ENCODE results near the gene OR52B6. TPM values are rescaled to one million over a fixed set of nuclear protein-coding genes. Genes with fewer than 3 reads are reported as not detected.

The OR52B6 gene
- total RNA-seq, 1 experiment from 2014 or later: not detected

DNA sequence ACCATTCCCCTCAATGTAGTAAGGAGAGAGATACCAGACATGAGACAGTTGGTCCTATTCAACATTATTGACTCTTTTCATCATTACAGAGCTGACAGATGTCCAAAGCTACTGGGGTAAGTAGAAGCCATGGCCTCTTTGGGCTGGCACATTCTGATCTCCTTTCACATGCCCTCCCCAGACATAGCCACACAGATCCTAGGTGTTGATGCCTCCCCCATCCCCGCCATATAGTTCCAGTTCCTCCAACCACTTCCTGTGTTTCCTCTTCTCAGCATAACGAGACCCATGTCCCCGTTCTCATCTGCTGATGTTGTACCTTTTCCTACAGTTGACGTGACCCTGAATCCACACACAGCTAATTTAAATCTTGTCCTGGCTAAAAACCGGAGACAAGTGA lies 29.8 kb downstream of the OR52B6 start:
- TF ChIP-seq CBFB (CRISPR knock-in tag; IDR thresholded peaks at IDR 0.05; ENCODE audit: low read depth): no peak
- TF ChIP-seq, protein P1, sequence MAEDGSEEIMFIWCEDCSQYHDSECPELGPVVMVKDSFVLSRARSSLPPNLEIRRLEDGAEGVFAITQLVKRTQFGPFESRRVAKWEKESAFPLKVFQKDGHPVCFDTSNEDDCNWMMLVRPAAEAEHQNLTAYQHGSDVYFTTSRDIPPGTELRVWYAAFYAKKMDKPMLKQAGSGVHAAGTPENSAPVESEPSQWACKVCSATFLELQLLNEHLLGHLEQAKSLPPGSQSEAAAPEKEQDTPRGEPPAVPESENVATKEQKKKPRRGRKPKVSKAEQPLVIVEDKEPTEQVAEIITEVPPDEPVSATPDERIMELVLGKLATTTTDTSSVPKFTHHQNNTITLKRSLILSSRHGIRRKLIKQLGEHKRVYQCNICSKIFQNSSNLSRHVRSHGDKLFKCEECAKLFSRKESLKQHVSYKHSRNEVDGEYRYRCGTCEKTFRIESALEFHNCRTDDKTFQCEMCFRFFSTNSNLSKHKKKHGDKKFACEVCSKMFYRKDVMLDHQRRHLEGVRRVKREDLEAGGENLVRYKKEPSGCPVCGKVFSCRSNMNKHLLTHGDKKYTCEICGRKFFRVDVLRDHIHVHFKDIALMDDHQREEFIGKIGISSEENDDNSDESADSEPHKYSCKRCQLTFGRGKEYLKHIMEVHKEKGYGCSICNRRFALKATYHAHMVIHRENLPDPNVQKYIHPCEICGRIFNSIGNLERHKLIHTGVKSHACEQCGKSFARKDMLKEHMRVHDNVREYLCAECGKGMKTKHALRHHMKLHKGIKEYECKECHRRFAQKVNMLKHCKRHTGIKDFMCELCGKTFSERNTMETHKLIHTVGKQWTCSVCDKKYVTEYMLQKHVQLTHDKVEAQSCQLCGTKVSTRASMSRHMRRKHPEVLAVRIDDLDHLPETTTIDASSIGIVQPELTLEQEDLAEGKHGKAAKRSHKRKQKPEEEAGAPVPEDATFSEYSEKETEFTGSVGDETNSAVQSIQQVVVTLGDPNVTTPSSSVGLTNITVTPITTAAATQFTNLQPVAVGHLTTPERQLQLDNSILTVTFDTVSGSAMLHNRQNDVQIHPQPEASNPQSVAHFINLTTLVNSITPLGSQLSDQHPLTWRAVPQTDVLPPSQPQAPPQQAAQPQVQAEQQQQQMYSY (CRISPR knock-in tag; IDR thresholded peaks at IDR 0.05): no peak
- TF ChIP-seq OVOL2 (CRISPR knock-in tag; IDR thresholded peaks at IDR 0.05; ENCODE audit: borderline replicate concordance): no peak
- TF ChIP-seq, protein P2, sequence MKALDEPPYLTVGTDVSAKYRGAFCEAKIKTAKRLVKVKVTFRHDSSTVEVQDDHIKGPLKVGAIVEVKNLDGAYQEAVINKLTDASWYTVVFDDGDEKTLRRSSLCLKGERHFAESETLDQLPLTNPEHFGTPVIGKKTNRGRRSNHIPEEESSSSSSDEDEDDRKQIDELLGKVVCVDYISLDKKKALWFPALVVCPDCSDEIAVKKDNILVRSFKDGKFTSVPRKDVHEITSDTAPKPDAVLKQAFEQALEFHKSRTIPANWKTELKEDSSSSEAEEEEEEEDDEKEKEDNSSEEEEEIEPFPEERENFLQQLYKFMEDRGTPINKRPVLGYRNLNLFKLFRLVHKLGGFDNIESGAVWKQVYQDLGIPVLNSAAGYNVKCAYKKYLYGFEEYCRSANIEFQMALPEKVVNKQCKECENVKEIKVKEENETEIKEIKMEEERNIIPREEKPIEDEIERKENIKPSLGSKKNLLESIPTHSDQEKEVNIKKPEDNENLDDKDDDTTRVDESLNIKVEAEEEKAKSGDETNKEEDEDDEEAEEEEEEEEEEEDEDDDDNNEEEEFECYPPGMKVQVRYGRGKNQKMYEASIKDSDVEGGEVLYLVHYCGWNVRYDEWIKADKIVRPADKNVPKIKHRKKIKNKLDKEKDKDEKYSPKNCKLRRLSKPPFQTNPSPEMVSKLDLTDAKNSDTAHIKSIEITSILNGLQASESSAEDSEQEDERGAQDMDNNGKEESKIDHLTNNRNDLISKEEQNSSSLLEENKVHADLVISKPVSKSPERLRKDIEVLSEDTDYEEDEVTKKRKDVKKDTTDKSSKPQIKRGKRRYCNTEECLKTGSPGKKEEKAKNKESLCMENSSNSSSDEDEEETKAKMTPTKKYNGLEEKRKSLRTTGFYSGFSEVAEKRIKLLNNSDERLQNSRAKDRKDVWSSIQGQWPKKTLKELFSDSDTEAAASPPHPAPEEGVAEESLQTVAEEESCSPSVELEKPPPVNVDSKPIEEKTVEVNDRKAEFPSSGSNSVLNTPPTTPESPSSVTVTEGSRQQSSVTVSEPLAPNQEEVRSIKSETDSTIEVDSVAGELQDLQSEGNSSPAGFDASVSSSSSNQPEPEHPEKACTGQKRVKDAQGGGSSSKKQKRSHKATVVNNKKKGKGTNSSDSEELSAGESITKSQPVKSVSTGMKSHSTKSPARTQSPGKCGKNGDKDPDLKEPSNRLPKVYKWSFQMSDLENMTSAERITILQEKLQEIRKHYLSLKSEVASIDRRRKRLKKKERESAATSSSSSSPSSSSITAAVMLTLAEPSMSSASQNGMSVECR (CRISPR knock-in tag; IDR thresholded peaks at IDR 0.05; ENCODE audit: borderline replicate concordance): no peak
- TF ChIP-seq, protein P3, sequence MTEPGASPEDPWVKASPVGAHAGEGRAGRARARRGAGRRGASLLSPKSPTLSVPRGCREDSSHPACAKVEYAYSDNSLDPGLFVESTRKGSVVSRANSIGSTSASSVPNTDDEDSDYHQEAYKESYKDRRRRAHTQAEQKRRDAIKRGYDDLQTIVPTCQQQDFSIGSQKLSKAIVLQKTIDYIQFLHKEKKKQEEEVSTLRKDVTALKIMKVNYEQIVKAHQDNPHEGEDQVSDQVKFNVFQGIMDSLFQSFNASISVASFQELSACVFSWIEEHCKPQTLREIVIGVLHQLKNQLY (CRISPR knock-in tag; IDR thresholded peaks at IDR 0.05): no peak
- no peak for TF ChIP-seq FOXK1 (CRISPR knock-in tag; IDR thresholded peaks at IDR 0.05)
- Mint-ChIP-seq H3K9me3 (no peaks in the 10 kb centered on the region), H3K27me3 (ENCODE audit: low read depth) (no peaks in the 10 kb centered on the region), H3K4me1 (no peaks in the 10 kb centered on the region), H3K4me3 (no peak overlapping the region), H3K36me3 (peaks cover 65% of the 10 kb centered on the region), H3K27ac (no peak overlapping the region)
- ChIA-PET POLR2A (no interaction called here), CTCF (no interaction called here)
- ATAC-seq (no peak), DNase-seq (ENCODE audit: low spot score) (no peak)

DNA sequence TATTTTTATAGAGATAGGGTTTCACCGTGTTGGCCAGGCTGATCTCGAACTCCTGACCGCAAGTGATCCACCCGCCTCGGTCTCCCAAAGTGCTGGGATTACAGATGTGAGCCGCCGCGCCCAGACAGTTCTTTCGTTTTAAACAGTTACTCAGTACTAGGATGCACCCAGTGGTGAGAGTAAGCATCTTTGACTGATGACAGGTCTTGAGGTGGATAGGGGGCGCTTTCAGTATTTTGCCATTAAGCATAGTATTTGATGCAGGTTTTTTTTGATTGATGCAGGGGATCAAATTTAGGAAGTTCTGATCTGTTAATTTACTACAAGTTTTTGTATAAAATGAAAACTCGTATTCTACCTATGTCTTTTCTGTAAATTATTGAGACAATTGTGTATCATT lies 30.9 kb downstream of the OR52B6 start:
- no peaks in the 10 kb centered on the region for H3K9me3 Mint-ChIP-seq
- DNase-seq (ENCODE audit: low spot score) (no peak), ATAC-seq (peak; percentile 87)
- ChIA-PET POLR2A (no interaction called here), CTCF (interaction anchor here (2.4 kb wide), 1 partner anchor 11 kb away, joined by 8 read pairs; no protein-coding TSS in a partner anchor)
- H3K4me1 Mint-ChIP-seq: no peaks in the 10 kb centered on the region
- no peak overlapping the region for H3K4me3 Mint-ChIP-seq
- no peaks in the 10 kb centered on the region for H3K27me3 Mint-ChIP-seq (ENCODE audit: low read depth)
- H3K36me3 Mint-ChIP-seq: peaks cover 53% of the 10 kb centered on the region
- TF ChIP-seq, protein P4, sequence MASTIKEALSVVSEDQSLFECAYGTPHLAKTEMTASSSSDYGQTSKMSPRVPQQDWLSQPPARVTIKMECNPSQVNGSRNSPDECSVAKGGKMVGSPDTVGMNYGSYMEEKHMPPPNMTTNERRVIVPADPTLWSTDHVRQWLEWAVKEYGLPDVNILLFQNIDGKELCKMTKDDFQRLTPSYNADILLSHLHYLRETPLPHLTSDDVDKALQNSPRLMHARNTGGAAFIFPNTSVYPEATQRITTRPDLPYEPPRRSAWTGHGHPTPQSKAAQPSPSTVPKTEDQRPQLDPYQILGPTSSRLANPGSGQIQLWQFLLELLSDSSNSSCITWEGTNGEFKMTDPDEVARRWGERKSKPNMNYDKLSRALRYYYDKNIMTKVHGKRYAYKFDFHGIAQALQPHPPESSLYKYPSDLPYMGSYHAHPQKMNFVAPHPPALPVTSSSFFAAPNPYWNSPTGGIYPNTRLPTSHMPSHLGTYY (CRISPR knock-in tag; IDR thresholded peaks at IDR 0.05): no peak
- TF ChIP-seq, protein P5, sequence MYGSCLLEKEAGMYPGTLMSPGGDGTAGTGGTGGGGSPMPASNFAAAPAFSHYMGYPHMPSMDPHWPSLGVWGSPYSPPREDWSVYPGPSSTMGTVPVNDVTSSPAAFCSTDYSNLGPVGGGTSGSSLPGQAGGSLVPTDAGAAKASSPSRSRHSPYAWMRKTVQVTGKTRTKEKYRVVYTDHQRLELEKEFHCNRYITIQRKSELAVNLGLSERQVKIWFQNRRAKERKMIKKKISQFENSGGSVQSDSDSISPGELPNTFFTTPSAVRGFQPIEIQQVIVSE (CRISPR knock-in tag; IDR thresholded peaks at IDR 0.05; ENCODE audit: borderline replicate concordance): no peak
- no peak overlapping the region for H3K27ac Mint-ChIP-seq

DNA sequence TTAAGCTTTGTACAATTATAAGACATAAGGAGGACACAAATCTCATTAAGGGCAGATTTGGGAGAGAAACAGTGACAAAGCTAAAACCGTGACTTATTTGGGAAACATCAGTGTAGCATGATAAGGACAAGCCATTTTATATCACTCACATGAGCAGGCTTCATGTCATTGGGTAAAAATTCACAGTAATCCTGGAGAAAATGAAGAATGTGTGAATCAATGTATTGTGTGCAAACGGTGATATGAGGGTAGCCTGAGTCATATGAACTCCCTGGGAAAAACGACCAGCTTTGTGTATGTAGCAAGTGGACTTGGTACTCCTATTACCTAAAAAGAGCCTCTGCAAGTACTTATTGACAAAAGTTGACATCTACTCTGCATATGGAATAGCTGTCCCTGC lies 38.1 kb downstream of the OR52B6 start:
- no peaks in the 10 kb centered on the region for H3K27me3 Mint-ChIP-seq (ENCODE audit: low read depth)
- ChIA-PET POLR2A (interaction anchor here (0.7 kb wide), 1 partner anchor 409 kb away, joined by 4 read pairs; no protein-coding TSS in a partner anchor), CTCF (interaction anchor here (1.5 kb wide), 1 partner anchor 744 kb away, joined by 3 read pairs; no protein-coding TSS in a partner anchor)
- H3K4me3 Mint-ChIP-seq: no peak overlapping the region
- DNase-seq (ENCODE audit: low spot score) (no peak), ATAC-seq (no peak)
- H3K9me3 Mint-ChIP-seq: no peaks in the 10 kb centered on the region
- peaks cover 28% of the 10 kb centered on the region for H3K4me1 Mint-ChIP-seq
- TF ChIP-seq IRF2 (CRISPR knock-in tag; IDR thresholded peaks at IDR 0.05; ENCODE audit: borderline replicate concordance, low read depth): no peak
- H3K36me3 Mint-ChIP-seq: no peaks in the 10 kb centered on the region
- no peak overlapping the region for H3K27ac Mint-ChIP-seq
